NCI-H748 treated with DMSO at 0.1 percent for 48 hours (cell line): ENCODE measurements around the gene SOS2.
"Not testable (repeated sequence)": the region's sequence is repeated elsewhere in the genome, so short reads cannot be mapped to it uniquely, and the experiment has no call there.

Source experiments
- DNase-seq: peaks from one replicate; lab custom pipeline; 2025; lab: John Stamatoyannopoulos, UW

The SOS2 gene

GRCh38 chr14:50085570-50086320, 145.6 kb downstream of the SOS2 start:
- DNase-seq, result no peak

DNA sequence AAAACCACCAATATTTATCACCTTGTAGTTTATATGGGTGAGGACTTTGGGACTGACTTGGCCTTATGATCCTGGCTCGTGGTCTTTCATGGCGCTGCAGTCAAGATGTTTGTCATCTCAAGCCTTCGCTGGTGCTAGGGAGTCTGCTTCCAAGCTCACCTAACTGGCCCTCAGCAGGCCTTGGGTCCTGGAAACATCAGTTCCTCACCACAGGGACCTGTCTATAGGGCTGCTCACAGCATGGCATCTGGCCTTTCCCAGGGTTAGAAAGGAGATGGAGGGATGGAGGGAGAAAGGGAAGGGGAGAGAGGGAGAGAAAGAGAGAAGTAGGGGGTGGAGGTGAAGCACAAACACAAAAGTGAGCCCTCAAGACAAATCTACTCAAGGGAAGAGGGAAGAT, 146.7 kb downstream of the SOS2 start:
- DNase-seq, result no peak

- DNase-seq, result no peak
Measured at GRCh38 chr14:50083467-50084337, 147.7 kb downstream of the SOS2 start.

- no peak for DNase-seq
Measured at GRCh38 chr14:50082784-50083466, 148.5 kb downstream of the SOS2 start.

DNA sequence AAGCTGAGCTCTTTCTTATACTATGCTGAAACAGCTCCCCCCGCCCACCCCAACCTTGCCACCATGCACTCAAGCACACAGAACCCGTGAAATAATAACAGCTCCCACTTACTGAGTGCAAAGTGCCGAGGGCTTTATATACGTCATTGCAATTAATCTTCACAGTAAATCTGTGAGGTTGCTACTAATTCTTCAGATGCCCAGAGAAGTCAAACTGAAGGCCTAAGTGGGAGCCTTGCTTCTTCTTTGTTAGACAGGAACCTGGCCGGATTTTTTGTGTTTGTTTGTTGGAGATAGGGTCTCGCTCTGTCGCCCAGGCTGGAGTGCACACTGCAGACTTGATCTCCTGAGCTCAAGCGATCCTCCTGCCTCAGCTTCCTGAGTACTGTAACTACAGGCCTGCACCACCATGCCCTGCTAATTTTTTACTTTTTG, 149.1 kb downstream of the SOS2 start:
- no peak for DNase-seq

DNA sequence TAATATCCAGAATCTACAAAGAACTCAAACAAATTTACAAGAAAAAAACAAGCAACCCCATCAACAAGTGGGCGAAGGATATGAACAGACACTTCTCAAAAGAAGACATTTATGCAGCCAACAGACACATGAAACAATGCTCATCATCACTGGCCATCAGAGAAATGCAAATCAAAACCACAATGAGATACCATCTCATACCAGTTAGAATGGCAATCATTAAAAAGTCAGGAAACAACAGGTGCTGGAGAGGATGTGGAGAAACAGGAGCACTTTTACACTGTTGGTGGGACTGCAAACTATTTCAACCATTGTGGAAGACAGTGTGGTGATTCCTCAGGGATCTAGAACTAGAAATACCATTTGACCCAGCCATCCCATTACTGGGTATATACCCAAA, 152.3 kb downstream of the SOS2 start:
- not testable (repeated sequence) for DNase-seq

- DNase-seq, result not testable (repeated sequence)
Measured at GRCh38 chr14:50073663-50074062, 157.7 kb downstream of the SOS2 start.

- DNase-seq, result no peak
Measured at GRCh38 chr14:50072395-50072794, 159.0 kb downstream of the SOS2 start.

- no peak for DNase-seq
Measured at GRCh38 chr14:50070840-50071548, 160.4 kb downstream of the SOS2 start.

DNA sequence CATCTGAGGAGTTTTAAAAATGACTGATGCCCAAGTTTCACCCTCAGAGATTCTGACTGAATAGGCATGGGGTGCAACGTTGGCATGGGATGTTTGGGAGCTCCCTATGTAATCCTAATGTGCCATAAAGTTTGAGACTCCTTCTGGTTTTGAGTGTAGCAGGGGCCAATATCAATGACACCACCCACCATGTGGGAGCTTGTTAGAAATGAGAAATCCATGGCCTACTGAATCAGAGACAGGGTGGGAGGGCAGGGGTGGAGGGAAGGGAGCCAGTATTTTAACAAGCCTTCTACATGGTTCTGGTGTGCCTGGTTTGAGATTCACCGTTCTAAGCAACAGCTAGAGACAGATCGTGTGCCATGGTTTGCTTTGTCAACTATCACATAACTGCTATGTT, 161.1 kb downstream of the SOS2 start:
- DNase-seq, result no peak

DNA sequence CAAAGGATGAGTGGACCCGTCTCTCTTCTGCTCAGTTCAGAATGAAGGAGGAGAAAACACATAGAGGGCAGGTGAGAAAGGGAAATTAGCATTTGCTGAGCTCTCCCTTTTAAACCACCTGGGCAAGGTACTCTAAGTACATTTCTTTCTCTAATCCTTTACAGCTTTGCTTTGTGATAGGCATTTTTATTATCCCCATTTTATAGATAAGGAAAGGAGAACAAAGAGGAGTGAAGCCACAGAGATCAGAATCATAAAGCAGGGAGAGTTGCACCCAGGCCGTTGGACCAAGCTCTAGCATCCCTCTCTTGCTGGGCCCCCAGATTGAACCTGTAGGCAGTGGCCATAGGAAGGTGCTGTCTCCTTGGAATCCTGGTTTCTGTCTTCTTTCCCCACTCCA, 162.1 kb downstream of the SOS2 start:
- DNase-seq, result no peak

GRCh38 chr14:50068496-50068895, 162.9 kb downstream of the SOS2 start:
- DNase-seq, result no peak

GRCh38 chr14:50067723-50068495, 163.5 kb downstream of the SOS2 start:
- no peak for DNase-seq
